ENCODE measurements around the gene GADD45B. TPM values are rescaled to one million over a fixed set of nuclear protein-coding genes. Genes with fewer than 3 reads are reported as not detected.

The GADD45B gene
- total RNA-seq, 1 experiment from 2014 or later: 37.9 TPM

DNA sequence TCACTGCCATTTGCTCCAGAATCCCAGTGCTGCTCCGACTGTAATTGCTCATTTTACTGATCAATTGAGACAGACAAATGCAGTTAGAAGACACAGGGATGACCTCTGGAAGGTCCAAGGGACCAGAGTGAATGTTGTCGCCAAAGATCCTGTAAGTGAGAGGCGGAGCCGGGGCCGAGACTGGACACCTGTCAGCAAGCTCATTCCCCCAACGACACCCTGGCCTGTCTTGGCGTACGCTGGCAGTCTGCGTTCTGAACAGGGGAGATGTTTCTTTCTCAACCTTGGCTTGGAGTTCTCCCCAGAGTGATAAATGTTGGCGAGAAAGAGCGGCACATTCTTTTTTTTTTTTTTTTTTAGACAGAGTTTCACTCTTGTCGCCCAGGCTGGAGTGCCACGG lies 24.2 kb downstream of the GADD45B start (continued):
- TF ChIP-seq SP1 (IDR thresholded peaks at IDR 0.05; ENCODE audit: low read depth) (no peak), FOSL1 (IDR thresholded peaks at IDR 0.05; ENCODE audit: low read depth) (no peak), YY1 (IDR thresholded peaks at IDR 0.05; ENCODE audit: extremely low read depth, insufficient replicate concordance, low read depth, low read length) (no peak), SIN3A (IDR thresholded peaks at IDR 0.05; ENCODE audit: low read depth) (no peak), JUND (IDR thresholded peaks at IDR 0.05) (no peak)

DNA sequence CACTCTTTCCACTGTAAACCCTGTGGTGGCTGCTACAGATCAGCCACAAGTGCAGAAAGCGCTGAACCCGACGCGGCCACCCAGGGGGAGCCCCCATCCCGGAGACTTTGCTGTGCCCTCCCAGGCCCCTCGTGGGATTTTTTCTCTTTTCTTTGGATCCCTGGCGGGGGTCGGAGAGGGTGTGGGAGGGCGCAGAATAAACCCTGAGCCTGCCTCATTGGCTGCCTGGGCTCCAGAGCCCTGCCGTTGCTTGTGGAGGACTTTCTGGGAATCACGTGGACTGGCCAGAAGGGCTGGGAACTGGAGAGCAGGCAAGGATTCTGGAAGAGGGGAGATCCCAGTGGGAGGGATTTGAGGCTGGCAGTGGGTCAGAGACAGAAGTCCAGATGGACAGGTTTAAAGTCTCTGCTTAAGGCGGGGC lies 24.9 kb downstream of the GADD45B start:
- DNase-seq (ENCODE audit: low read depth, low spot score): no peak

More for the DNA sequence above, 24.9 kb downstream of the GADD45B start:
- H3K27ac ChIP-seq (ENCODE audit: low read depth, low read length): no peak overlapping the region
- no peaks in the 10 kb centered on the region for H3K36me3 ChIP-seq (ENCODE audit: control insufficient read depth in 1 of 2, insufficient read depth in 2 of 2, low read length in 2 of 2)
- TF ChIP-seq SP1 (IDR thresholded peaks at IDR 0.05; ENCODE audit: low read depth) (no peak), EZH2phosphoT487 (IDR thresholded peaks at IDR 0.05; ENCODE audit: borderline replicate concordance) (no peak), CEBPB (IDR thresholded peaks at IDR 0.05; ENCODE audit: low read depth) (no peak)
- TF ChIP-seq, protein P1, sequence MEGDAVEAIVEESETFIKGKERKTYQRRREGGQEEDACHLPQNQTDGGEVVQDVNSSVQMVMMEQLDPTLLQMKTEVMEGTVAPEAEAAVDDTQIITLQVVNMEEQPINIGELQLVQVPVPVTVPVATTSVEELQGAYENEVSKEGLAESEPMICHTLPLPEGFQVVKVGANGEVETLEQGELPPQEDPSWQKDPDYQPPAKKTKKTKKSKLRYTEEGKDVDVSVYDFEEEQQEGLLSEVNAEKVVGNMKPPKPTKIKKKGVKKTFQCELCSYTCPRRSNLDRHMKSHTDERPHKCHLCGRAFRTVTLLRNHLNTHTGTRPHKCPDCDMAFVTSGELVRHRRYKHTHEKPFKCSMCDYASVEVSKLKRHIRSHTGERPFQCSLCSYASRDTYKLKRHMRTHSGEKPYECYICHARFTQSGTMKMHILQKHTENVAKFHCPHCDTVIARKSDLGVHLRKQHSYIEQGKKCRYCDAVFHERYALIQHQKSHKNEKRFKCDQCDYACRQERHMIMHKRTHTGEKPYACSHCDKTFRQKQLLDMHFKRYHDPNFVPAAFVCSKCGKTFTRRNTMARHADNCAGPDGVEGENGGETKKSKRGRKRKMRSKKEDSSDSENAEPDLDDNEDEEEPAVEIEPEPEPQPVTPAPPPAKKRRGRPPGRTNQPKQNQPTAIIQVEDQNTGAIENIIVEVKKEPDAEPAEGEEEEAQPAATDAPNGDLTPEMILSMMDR (IDR thresholded peaks at IDR 0.05 in 2 of 3, conservative IDR thresholded peaks at IDR 0.05 in 1 of 3; ENCODE audit: borderline replicate concordance in 1 of 3, insufficient read depth in 1 of 3, low read depth in 2 of 3, low read length in 2 of 3): no peak
- ChIA-PET RAD21 (ENCODE audit: low non-redundant PET in 1 of 2, low total read pairs in 2 of 2, uncharacterized antibody in 2 of 2, unreplicated experiment in 2 of 2) (no interaction called here), CTCF (no interaction called here), POLR2A (no interaction called here)
- no peaks in the 10 kb centered on the region for H3K27me3 ChIP-seq (ENCODE audit: insufficient read depth, low read length)
- H3K4me1 ChIP-seq (ENCODE audit: control insufficient read depth in 1 of 2, insufficient read depth in 2 of 2, low read length in 2 of 2): peaks cover 31 to 65% of the 10 kb centered on the region in 2 experiments
- H3K9me3 ChIP-seq (ENCODE audit: control insufficient read depth in 1 of 2, insufficient read depth in 1 of 2, low read depth in 1 of 2, low read length in 2 of 2): 0 out of 4 replicates have a peak, but pooled peaks cover 0 to 2% of the 10 kb centered on the region in 2 experiments
- H3K9ac ChIP-seq (ENCODE audit: low read length): no peak overlapping the region
- no peaks in the 10 kb centered on the region for H4K20me1 ChIP-seq (ENCODE audit: insufficient read depth)
- peak overlapping the region; percentile 6; the same call in 1 of the 2 replicates for H3K4me2 ChIP-seq (ENCODE audit: low read length)
- no peak for ATAC-seq
- no peaks in the 10 kb centered on the region for H3K9me2 ChIP-seq (ENCODE audit: insufficient read depth)
- intact Hi-C loops (cut with micrococcal nuclease): no loop called here
- no TSS peak for BruUV-seq (replicated peaks)
- H3K4me3 ChIP-seq (replicated peaks in 1 of 2; ENCODE audit: low read depth in 1 of 2, low read length in 2 of 2): no peak overlapping the region
- no peak overlapping the region for H2AFZ ChIP-seq (ENCODE audit: low read depth, low read length, poor library complexity, severe bottlenecking)
- no peaks in the 10 kb centered on the region for H3K79me2 ChIP-seq (ENCODE audit: insufficient read depth, low read length)

Data from HCT116 (cell line).